Measurements from ENCODE around the gene ARHGEF17. TPM values are rescaled to one million over a fixed set of nuclear protein-coding genes. Genes with fewer than 3 reads are reported as not detected.
A peak's percentile ranks its signal among the peaks of the same experiment; 100 is the strongest.

Gene ARHGEF17
- total RNA-seq, 2 donors from 2014 or later, result 31.0 to 39.0 TPM

- no peaks in the 10 kb centered on the region for H3K36me3 ChIP-seq (ENCODE audit: control insufficient read depth, insufficient read depth, low read length)
- Mint-ChIP-seq H3K27ac (no peak overlapping the region), H3K36me3 (ENCODE audit: low read depth) (no peaks in the 10 kb centered on the region), H3K4me1 (peaks cover 26% of the 10 kb centered on the region), H3K9me3 (no peaks in the 10 kb centered on the region), H3K27me3 (ENCODE audit: insufficient read depth) (peaks cover 42% of the 10 kb centered on the region), H3K4me3 (no peak overlapping the region)
- no peak for TF ChIP-seq CTCF (conservative IDR thresholded peaks at IDR 0.05)
- H3K4me1 ChIP-seq (ENCODE audit: control insufficient read depth, insufficient read depth, low read length), result peaks cover 10% of the 10 kb centered on the region
- no peak overlapping the region for H3K9ac ChIP-seq (ENCODE audit: extremely low read depth, low read length, poor library complexity, severe bottlenecking)
- H3K27ac ChIP-seq (ENCODE audit: low read depth, low read length), result no peak overlapping the region
- H3K27me3 ChIP-seq (ENCODE audit: control insufficient read depth, insufficient read depth, low read length, poor library complexity, severe bottlenecking), result peaks cover 25% of the 10 kb centered on the region
- 89 to 91% methylated on average over 6 to 8 of the region's 8 CpGs for WGBS, 2 experiments (ENCODE audit: insufficient coverage in 1 of 2, insufficient read length in 1 of 2)
- no peak for DNase-seq
- no peaks in the 10 kb centered on the region for H3K9me3 ChIP-seq (ENCODE audit: control insufficient read depth, low read length)
- no peak overlapping the region for H3K4me3 ChIP-seq (ENCODE audit: low read length)
Measured at GRCh38 chr11:73267906-73268540, 40.1 kb upstream of the ARHGEF17 start.

- H3K4me3 Mint-ChIP-seq, result no peak overlapping the region
- Histone ChIP-seq H3K27me3 (ENCODE audit: control insufficient read depth, insufficient read depth, low read length, poor library complexity, severe bottlenecking) (peaks cover 18% of the 10 kb centered on the region), H3K9me3 (ENCODE audit: control insufficient read depth, low read length) (no peaks in the 10 kb centered on the region), H3K4me1 (ENCODE audit: control insufficient read depth, insufficient read depth, low read length) (peaks cover 10% of the 10 kb centered on the region), H3K36me3 (ENCODE audit: control insufficient read depth, insufficient read depth, low read length) (no peaks in the 10 kb centered on the region), H3K4me3 (ENCODE audit: low read length) (no peak overlapping the region), H3K27ac (ENCODE audit: low read depth, low read length) (no peak overlapping the region), H3K9ac (ENCODE audit: extremely low read depth, low read length, poor library complexity, severe bottlenecking) (no peak overlapping the region)
- 93% methylated on average over 7 to 8 of the region's 8 CpGs for WGBS, 2 experiments (ENCODE audit: insufficient coverage in 1 of 2, insufficient read length in 1 of 2)
- peaks cover 35% of the 10 kb centered on the region for H3K27me3 Mint-ChIP-seq (ENCODE audit: insufficient read depth)
- peak; percentile 49 for DNase-seq
- no peak for TF ChIP-seq CTCF (conservative IDR thresholded peaks at IDR 0.05)
- peaks cover 26% of the 10 kb centered on the region for H3K4me1 Mint-ChIP-seq
- no peak overlapping the region for H3K27ac Mint-ChIP-seq
- no peaks in the 10 kb centered on the region for H3K36me3 Mint-ChIP-seq (ENCODE audit: low read depth)
- no peaks in the 10 kb centered on the region for H3K9me3 Mint-ChIP-seq
Measured at GRCh38 chr11:73268671-73269271, 39.3 kb upstream of the ARHGEF17 start.

- 87 to 100% methylated on average over 1 to 7 of the region's 7 CpGs for WGBS, 2 experiments (ENCODE audit: insufficient coverage in 1 of 2, insufficient read length in 1 of 2)
- peaks cover 10% of the 10 kb centered on the region for H3K4me1 ChIP-seq (ENCODE audit: control insufficient read depth, insufficient read depth, low read length)
- H3K27ac Mint-ChIP-seq, result no peak overlapping the region
Measured at GRCh38 chr11:73269459-73270015, 38.5 kb upstream of the ARHGEF17 start.

More at GRCh38 chr11:73269459-73270015, 38.5 kb upstream of the ARHGEF17 start:
- no peaks in the 10 kb centered on the region for H3K36me3 ChIP-seq (ENCODE audit: control insufficient read depth, insufficient read depth, low read length)
- H3K4me3 ChIP-seq (ENCODE audit: low read length), result no peak overlapping the region
- no peak overlapping the region for H3K27ac ChIP-seq (ENCODE audit: low read depth, low read length)
- H3K27me3 ChIP-seq (ENCODE audit: control insufficient read depth, insufficient read depth, low read length, poor library complexity, severe bottlenecking), result peaks cover 10% of the 10 kb centered on the region
- peak; percentile 74 for DNase-seq
- no peak overlapping the region for H3K9ac ChIP-seq (ENCODE audit: extremely low read depth, low read length, poor library complexity, severe bottlenecking)
- Mint-ChIP-seq H3K4me3 (no peak overlapping the region), H3K4me1 (peaks cover 26% of the 10 kb centered on the region), H3K27me3 (ENCODE audit: insufficient read depth) (peaks cover 29% of the 10 kb centered on the region), H3K36me3 (ENCODE audit: low read depth) (no peaks in the 10 kb centered on the region), H3K9me3 (no peaks in the 10 kb centered on the region)
- no peaks in the 10 kb centered on the region for H3K9me3 ChIP-seq (ENCODE audit: control insufficient read depth, low read length)
- no peak for TF ChIP-seq CTCF (conservative IDR thresholded peaks at IDR 0.05)
